Lung (tissue), 12 donors: ENCODE results near the gene VWC2L. TPM values are rescaled to one million over a fixed set of nuclear protein-coding genes. Genes with fewer than 3 reads are reported as not detected.

Source experiments
- ATAC-seq: fragments of 200-7000 bp; cut with Tn5 transposase; one replicate; pipeline ENCODE4 v1.9.1; 2020; ENCODE audit warnings: moderate number of reproducible peaks; ENCODE audit not compliant: insufficient read depth, low FRiP score
- DNase-seq, 3 donors: peaks; one replicate each; pipeline ENCODE4 v3.0.0-alpha.2; 2013 to 2017
- H3K27ac ChIP-seq, 2 donors: one replicate each; pipeline ENCODE4 v1.5.1; 2013; ENCODE audit warnings: mild to moderate bottlenecking in 2 of 2, moderate library complexity in 2 of 2, control low read depth in 1 of 2, inconsistent platforms in 1 of 2, low read depth in 1 of 2, low read length in 1 of 2
- H3K27me3 ChIP-seq, 3 donors: one replicate each; pipeline ENCODE4 v1.5.1; 2013; ENCODE audit warnings: low read length in 2 of 3; ENCODE audit not compliant: control insufficient read depth in 3 of 3, insufficient read depth in 3 of 3
- H3K36me3 ChIP-seq, 4 donors: one replicate each; pipeline ENCODE4 v1.5.1; 2013; ENCODE audit warnings: low read length in 4 of 4, mild to moderate bottlenecking in 1 of 4, moderate library complexity in 1 of 4; ENCODE audit not compliant: control insufficient read depth in 4 of 4, insufficient read depth in 4 of 4
- H3K4me1 ChIP-seq, 5 donors: one replicate each; pipeline ENCODE4 v1.5.1; 2013; ENCODE audit warnings: low read length in 5 of 5, mild to moderate bottlenecking in 2 of 5, moderate library complexity in 1 of 5; ENCODE audit not compliant: control insufficient read depth in 5 of 5, insufficient read depth in 5 of 5
- H3K4me3 ChIP-seq: one replicate; pipeline ENCODE4 v1.5.1; 2013; ENCODE audit warnings: mild to moderate bottlenecking, control low read depth, moderate library complexity
- H3K9ac ChIP-seq, 2 donors: one replicate each; pipeline ENCODE4 v1.5.1; 2013; ENCODE audit warnings: low read length in 2 of 2, control low read depth in 1 of 2; ENCODE audit not compliant: insufficient read depth in 1 of 2
- H3K9me3 ChIP-seq, 4 donors: one replicate each; pipeline ENCODE4 v1.5.1; 2013; ENCODE audit warnings: low read length in 3 of 4, mild to moderate bottlenecking in 1 of 4, moderate library complexity in 1 of 4; ENCODE audit not compliant: control insufficient read depth in 4 of 4, insufficient read depth in 3 of 4
- CTCF ChIP-seq: IDR thresholded peaks from 2 replicates; pipeline ENCODE4 v1.5.1; 2012; ENCODE audit warnings: mild to moderate bottlenecking; ENCODE audit errors: control extremely low read depth, extremely low read depth
- WGBS, 2 donors: extraction: QIAGEN DNeasy Blood & Tissue Kit; methylation state at CpG; one replicate each; pipeline ENCODE4 v1.1.7; 2013; 5-methylcytosine and 5-hydroxymethylcytosine counted together
- polyA plus RNA-seq, 2 donors: library from polyadenylated mRNA; stranded (reverse); fragments of 200-250 nt; gene quantifications; one replicate each; pipeline ENCODE4 v1.2.1, GENCODE V29; 2013
- total RNA-seq, 2 donors: library from RNA; depleted of rRNA in 1 of 2; stranded (reverse); fragments of >200 nt in 1 of 2; gene quantifications; one replicate each; pipeline ENCODE4 v1.2.1, GENCODE V29; 2014 to 2021
- donor health status: control.
- donor health status: control.
- donor health status: Bipolar disorder and iron deficiency.
- donor health status: healthy.
- donor health status: DM: yes; HTN: yes; CAD: no.

VWC2L gene
- total and polyA plus RNA-seq, 4 donors = 0.01 to 0.57 (median 0.14) TPM

- ATAC-seq (no peak), DNase-seq (no peak)
- Histone ChIP-seq H3K27ac (no peak overlapping the region), H3K9me3 (peaks cover 0 to 2% (median 0%) of the 10 kb centered on the region in 4 donors), H3K4me1 (no peaks in the 10 kb centered on the region), H3K27me3 (no peaks in the 10 kb centered on the region), H3K36me3 (no peaks in the 10 kb centered on the region), H3K9ac (no peak overlapping the region), H3K4me3 (no peak overlapping the region)
- TF ChIP-seq CTCF = no peak
- 78 to 81% methylated on average over 4 of the region's 4 CpGs for WGBS, 2 donors
These were observed 181.2 kb downstream of the VWC2L start for GRCh38 chr2:214592011-214592410.

- H3K27me3 ChIP-seq = no peaks in the 10 kb centered on the region
- no peak overlapping the region for H3K9ac ChIP-seq
- ATAC-seq = no peak
- 39 to 72% methylated on average over 1 of the region's 1 CpG for WGBS, 2 donors
- no peak for TF ChIP-seq CTCF
- no peak overlapping the region for H3K4me3 ChIP-seq
- H3K27ac ChIP-seq = no peak overlapping the region
- no peak for DNase-seq
- H3K36me3 ChIP-seq = no peaks in the 10 kb centered on the region
- no peaks in the 10 kb centered on the region for H3K4me1 ChIP-seq
- peaks cover 0 to 1% (median 0%) of the 10 kb centered on the region in 4 donors for H3K9me3 ChIP-seq
These were observed 182.9 kb downstream of the VWC2L start for GRCh38 chr2:214593727-214594126.

GRCh38 chr2:214601852-214602633 lies 191.2 kb downstream of the VWC2L start:
- H3K9ac ChIP-seq = no peak overlapping the region
- no peaks in the 10 kb centered on the region for H3K27me3 ChIP-seq
- H3K4me3 ChIP-seq = no peak overlapping the region
- H3K4me1 ChIP-seq = no peaks in the 10 kb centered on the region
- DNase-seq (no peak), ATAC-seq (no peak)
- no peaks in the 10 kb centered on the region for H3K36me3 ChIP-seq
- peaks cover 0 to 2% (median 0%) of the 10 kb centered on the region in 4 donors for H3K9me3 ChIP-seq
- TF ChIP-seq CTCF = no peak
- no peak overlapping the region for H3K27ac ChIP-seq
- WGBS, 2 donors = 75 to 94% methylated on average over 2 of the region's 2 CpGs

- H3K36me3 ChIP-seq = no peaks in the 10 kb centered on the region
- H3K27ac ChIP-seq = no peak overlapping the region
- H3K9me3 ChIP-seq = no peaks in the 10 kb centered on the region
- TF ChIP-seq CTCF = no peak
- no peak overlapping the region for H3K4me3 ChIP-seq
- WGBS, 2 donors = 47 to 67% methylated on average over 5 of the region's 5 CpGs
- DNase-seq = no peak
- H3K4me1 ChIP-seq = no peaks in the 10 kb centered on the region
- no peaks in the 10 kb centered on the region for H3K27me3 ChIP-seq
- ATAC-seq = no peak
- H3K9ac ChIP-seq = no peak overlapping the region
These were observed 194.0 kb downstream of the VWC2L start for GRCh38 chr2:214604861-214605260.
